GM23248 (cell line): ENCODE data around the gene PTPN20.

ENCODE experiments used
- EZH2 ChIP-seq: fragments of 200-600 bp; sonication (generic); IDR thresholded peaks from 2 replicates; pipeline ENCODE4 v1.6.1; 2018; ENCODE audit warnings: antibody characterized with exemption, mild to moderate bottlenecking; ENCODE audit not compliant: insufficient read depth, poor library complexity, severe bottlenecking
- EZH2phosphoT487 ChIP-seq: fragments of 200-600 bp; sonication (generic); IDR thresholded peaks from 2 replicates; pipeline ENCODE4 v1.6.1; 2018; ENCODE audit warnings: antibody characterized with exemption, moderate library complexity, mild to moderate bottlenecking, low read depth; ENCODE audit not compliant: insufficient read depth

- no peak for TF ChIP-seq EZH2
- TF ChIP-seq EZH2phosphoT487, result no peak
Observed at GRCh38 chr10:47035171-47035818, 124.1 kb downstream of the PTPN20 start.
